GM12892 (cell line): ENCODE data around the gene MRTFB.

ENCODE experiments used
- POLR2A ChIP-seq: IDR thresholded peaks from 2 replicates; pipeline ENCODE4 v1.6.1; 2011; ENCODE audit warnings: low read depth, low read length, control low read depth
- TAF1 ChIP-seq: IDR thresholded peaks from 2 replicates; pipeline ENCODE4 v1.6.1; 2011; ENCODE audit warnings: low read depth, mild to moderate bottlenecking, control low read depth, low read length, borderline replicate concordance

DNA sequence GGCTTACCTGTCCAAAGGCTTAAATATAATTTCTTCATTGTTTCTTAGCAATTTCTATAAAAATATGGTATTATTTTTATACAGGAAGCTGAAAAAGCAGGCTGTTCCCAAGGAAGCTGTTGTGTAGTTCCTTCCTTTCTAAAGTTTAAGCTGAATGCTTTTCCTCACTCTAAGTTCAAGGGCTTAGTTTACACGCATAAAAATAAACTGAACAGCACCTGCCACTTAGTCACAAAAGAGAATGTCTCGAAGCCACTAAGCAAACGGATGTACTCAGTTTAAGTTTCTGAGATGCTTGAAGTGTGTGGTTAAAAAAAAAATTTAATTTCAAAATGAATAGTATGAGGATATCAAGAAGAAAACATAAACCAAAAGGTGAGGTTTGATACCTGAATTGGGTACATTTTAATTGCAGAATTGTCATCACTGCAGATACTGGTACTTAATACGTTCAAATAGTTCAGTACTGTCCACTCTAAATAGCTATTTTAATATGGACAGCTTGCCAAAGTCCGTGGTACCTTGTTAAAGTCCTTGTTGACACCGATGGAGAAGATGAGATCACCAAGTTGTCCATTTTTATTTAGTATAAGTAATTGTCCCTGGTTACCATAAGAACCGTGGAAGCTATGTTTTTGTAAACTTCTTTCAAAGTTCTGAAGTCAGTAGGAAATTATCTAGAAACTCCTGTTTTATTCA, 38.1 kb downstream of the MRTFB start:
- TF ChIP-seq TAF1 (no peak), POLR2A (no peak)
